Spleen (tissue), 7 donors: ENCODE measurements around the gene ARL5A.

Experiments
- CTCF ChIP-seq, 11 experiments: fragments of 200-600 bp in 7 of 11; fragments of 450-650 bp in 4 of 11; sonication (generic) in 4 of 11; IDR thresholded peaks in 8 of 11; conservative IDR thresholded peaks in 3 of 11; 1 replicate in 7 of 11; 2 replicates in 4 of 11; pipeline versions ENCODE4 v1.4.0 to v1.8.0; 2016 to 2021; ENCODE audit warnings: antibody characterized with exemption in 11 of 11, inconsistent platforms in 4 of 11, mild to moderate bottlenecking in 1 of 11
- POLR2A ChIP-seq, 3 donors: fragments of 450-650 bp; IDR thresholded peaks; one replicate each; pipeline ENCODE4 v1.5.1; 2017; ENCODE audit warnings: antibody characterized with exemption in 3 of 3, mild to moderate bottlenecking in 1 of 3
- donor health status: DM: no; HTN: no; CAD: no; lungs with moderate emphysema.
- donor health status: DM: no; HTN: no; CAD: no.
- donor health status: DM: no; HTN: no; CAD: no.

GRCh38 chr2:151857650-151858049, 29.4 kb upstream of the ARL5A start:
- TF ChIP-seq CTCF (IDR thresholded peaks at IDR 0.05 in 8 of 11, conservative IDR thresholded peaks at IDR 0.05 in 3 of 11) (no peak), POLR2A (IDR thresholded peaks at IDR 0.05) (no peak)
